T1000 (cell line): Measurements from ENCODE around the gene EHD1.
A peak's percentile ranks its signal among the peaks of the same experiment; 100 is the strongest.

ENCODE experiments used
- DNase-seq: peaks from one replicate; lab custom pipeline; 2025; ENCODE audit warnings: mixed read lengths; lab: John Stamatoyannopoulos, UW

The EHD1 gene

DNA sequence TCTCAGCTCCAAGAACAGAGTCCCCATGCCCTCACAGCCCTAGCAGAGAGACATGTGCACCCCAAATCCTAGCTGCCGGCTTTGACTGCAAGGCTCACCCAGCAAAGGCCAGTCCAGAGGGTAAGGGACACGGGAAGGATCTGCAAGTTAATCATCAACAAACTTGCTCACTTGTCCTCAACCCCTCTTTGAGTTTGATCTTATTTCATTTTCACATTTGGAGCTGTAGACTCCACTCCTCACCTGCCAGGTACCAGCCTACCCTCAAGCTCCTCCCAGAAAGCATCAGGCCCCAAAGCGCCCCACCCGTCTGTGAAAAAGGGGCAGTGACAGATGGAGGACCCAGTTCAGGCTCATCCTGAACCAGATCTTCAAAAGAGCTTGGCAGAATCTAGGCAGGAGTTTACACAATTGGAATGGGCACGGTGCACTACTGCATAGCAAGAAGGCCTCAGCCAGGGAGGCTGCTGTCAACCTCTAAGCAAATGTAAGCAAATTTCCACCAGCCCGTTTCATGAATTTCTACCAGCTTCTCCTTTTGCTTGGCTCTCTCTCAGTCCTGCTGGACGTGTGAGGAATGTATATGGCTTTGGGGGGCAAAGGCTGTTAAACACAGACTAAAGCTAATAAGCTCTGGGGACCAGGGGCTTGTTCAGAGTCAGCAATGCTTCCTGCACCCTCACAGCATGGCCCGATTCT, 5.5 kb downstream of the EHD1 start:
- no peak for DNase-seq

DNA sequence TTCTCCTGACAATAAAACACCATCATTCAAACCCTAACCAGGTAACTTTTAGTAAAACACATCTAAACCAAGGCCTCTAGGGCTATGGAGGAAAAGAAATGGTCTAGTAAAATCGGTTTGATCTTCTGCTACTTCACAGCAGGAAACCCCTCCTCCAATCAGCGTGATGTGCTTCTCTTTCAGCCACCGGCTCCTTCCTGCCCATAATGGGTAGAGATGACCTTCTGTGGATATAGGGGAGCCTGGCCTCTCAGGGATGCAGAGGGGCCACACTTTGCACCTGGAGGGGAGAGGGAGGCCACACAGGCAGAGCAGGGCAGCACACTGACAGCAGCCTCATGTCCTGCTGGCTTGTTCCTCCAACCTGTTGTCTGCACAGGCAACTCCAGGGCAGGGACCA, 6.9 kb downstream of the EHD1 start:
- no peak for DNase-seq

DNA sequence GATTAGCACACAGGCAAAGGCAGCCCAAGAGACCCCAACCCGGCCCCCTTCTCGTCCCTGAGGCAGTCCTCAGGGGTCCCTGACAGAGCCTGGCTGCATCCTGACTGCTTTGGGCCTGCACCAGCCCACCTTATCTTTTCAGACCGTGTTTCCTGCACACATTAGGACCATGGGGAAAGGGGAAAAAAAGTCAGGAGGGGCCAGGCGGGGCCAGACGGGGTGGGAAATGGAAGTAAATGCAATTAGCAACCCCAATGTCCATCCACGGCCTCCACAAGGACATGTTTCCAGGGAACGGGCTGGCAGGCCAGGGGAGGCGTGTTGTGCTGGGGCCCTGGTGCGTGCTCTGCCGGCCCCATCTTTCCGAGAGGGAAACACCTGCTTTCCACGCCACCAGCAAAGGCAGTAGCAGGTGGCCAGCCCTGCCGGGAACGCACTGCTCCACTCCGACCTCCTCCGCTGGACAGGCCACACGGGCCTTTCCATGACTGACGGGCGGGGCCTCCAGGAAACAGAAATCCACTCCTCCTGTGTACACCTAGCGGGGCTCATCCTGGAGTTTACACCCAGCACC, 7.4 kb downstream of the EHD1 start:
- no peak for DNase-seq

DNA sequence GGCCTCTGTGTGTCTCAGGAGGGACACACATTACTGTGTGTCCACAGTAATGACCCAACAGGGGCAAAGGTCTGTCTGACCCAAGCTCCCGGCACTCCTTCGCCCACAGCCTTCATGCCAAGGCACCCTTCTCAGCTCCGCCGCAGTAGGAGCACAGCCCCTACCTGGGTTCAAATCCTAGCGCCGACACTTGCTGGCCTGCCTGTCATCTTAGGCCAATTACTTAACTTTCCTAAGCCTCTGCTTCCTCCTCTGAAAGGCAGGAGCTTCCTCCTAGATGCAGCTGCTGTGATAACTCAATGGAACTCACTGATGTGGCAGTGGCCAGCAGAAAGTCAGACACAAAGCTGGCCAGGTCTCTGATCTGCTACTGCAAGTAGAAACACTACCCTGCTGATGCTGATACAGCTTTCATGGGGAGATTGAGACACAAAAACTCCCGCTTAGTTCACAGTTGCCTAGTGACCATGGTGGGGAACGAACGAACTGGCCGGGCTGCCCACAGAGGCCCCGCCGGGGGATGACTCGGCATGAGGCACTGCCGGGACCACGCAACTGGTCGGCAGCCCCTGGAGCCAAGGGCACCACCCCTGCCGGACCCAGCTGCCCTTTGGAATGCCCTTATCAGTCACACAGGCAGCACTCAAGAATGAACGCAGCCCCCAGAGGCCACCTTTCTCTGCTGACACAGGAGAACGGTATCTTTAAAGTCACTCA, 8.1 kb downstream of the EHD1 start:
- peak; percentile 56 for DNase-seq

DNA sequence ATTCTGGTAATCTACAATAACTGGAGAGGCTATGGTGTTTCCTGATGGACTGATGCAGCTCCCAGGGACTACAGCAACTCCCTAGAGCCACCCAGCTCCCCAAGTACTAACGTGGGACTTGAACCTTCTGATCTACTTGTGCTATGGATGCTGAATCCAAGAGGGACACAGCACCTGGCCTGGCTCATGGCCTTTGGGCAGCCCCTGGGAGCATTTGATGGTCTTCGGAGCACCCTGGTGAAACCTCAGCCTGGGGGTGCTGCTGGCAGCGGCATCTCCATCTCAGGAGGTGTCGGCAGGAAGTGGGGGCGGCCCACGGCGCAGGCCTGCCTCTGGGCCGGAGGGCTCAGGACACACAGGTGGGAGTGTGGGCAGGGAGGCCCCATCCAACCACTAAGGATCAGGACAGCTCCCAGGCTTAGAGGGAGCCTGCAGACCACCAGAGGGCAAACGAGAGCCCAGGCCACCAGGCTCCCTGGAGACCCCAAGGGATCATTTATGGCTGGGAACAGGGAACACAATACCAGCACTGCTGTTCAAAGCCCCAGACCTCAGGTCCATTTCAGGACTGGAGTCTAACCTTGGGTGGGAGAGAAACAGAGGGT, 8.7 kb downstream of the EHD1 start:
- DNase-seq, result no peak

DNA sequence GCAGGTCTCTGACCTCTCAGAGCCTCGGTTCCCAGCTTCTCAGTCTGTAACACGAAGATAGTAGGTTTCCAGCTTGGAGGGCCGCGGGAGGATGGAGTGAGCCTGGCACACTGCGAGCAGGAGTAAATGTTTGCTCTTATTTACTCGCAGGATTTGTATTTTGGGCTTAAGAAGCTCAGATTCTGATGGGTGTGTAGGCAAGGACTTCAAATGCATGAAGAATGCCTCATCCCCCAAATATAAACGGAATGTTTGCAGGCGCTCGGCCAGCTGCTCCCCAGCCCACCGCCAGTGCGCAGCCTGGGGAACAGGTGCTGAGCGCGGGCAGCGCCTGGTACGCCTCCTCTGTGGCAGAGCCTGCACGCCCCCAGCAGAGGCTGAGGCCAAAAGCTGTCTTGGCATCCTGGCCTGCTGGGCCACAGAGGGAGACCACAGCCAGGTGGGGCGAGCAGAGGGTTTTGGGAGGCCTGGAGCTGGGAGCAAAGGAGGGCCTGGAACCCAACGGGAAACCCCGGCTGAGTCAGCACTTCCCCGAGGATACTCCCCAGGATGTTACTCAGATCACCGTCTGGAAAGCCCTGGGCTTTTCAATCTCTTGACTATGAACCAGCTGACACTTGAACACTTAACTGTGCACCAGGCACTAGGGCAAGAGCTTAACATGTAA, 9.4 kb downstream of the EHD1 start:
- DNase-seq, result peak; percentile 73

DNA sequence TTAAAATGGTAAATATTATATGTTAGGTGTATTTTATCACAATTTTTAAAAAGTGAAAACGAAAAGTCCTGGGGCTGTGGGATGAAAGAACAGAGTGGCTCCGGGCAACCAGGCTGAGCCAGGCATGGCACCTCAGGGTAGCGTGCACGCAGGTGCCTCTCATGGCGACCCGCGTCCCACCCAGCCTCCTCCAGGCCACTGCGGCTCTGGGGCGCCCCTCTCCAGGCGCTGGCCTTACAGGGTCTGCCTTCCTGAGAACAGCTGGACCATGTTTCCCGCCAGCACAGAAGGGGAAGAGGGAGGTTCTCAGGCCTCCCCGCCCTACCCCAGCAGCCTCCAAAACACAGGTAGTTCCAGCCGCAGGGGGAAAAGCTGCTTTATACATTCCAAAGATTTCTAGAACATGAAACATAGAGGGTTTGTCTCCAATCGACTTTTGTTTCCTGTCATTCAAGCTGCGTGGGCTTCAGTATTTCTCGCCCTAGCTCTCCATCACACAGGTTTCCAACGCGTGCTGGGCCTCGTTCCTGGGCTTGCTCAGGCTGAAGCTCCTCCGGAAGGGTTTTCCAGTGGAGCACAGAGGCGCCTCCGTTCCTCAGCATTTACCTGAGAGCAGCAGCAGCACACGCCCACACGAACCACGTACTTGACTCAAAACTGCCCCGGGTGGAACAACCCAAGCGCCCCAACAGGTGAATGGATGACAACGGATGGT, 10.5 kb downstream of the EHD1 start:
- DNase-seq, result no peak

DNA sequence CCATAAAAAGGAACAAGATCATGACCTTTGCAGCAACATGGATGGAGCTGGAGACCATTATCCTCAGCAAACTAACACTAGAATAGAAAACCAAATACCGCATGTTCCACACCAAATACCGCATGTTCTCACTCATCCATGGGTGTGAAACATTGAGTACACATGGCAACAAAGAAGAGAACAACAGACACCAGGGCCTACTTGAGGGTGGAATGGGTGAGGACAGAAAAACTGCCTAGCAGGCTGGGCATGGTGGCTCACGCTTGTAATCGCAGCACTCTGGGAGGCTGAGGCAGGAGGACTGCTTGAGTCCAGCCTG, 12.3 kb downstream of the EHD1 start:
- DNase-seq, result no peak

DNA sequence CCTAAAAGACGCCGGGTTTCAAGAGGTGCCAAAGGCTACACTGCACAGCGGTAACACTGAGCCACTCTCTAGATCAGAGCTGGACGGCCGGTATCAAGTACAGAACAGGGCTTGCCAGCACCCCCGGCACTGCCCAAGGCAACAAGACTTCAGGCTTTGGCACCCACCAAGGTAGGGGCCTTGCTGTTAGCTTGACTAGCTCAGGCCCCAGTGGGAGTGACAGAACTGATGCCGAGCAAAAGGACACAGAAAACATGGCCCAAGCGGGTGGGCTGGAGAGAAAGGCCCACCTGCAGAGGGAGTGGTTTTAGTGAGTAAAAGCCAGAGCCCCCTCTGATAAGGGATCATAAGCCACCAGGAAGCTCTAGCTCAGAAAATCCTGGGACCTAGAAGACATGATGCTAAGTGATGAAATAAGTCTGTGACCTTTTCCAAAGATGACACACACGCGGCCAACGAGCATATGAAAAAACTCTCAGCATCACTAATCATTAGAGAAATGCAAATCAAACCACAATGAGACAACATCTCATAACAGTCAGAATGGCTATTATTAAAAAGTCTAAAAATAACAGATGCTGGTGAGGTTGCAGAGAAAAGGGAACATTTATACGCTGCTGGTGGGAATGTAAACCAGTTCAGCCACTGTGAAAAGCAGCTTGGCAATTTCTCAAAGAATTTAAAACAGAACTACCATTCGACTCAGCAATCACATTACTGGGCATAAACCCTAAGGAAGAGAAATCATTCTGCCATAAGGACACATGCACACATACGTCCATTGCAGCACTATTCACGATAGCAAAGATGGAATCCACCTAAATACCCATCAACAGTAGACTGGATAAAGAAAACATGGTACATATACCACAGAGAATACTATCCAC, 12.9 kb downstream of the EHD1 start:
- peak; percentile 43 for DNase-seq

DNA sequence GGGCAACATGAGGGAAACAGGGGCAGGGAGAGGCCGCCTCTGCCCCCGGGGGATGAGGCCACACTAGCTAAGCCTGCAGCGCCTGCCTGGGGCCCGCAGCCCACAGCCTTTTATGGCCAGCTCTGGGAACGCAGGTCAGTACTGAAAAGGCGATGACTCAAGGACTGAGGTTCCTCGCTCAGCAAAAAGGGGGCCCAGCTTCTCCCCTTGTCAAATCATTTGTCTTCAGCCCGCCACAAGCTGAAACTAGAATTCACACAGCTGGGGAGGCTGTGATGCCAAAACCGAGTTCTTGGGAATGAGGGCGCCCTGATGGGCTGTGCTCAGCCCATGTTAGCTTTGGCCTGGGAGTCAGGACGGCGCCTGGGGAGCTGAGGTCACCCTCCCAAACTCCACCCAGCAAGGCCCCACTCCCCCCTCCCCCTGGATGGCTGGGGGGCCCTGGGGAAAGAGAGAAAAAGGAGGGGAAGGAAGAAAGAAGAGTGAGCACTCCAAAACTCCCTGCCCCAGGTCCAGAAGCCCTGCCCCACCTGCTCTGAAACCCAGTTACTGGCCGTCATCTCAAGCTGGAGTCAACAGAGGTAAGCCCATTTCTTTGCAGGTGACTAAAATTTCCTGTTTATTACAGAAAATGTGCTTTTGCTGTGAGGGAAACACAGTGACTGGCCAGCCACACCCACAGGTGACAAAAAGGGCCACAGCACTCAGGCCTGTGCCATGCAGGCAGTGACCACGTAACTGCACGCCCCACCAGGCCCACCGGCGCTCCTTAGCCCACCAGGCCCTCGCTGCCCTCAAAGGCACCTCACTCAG, 13.7 kb downstream of the EHD1 start:
- peak; percentile 81 for DNase-seq

DNA sequence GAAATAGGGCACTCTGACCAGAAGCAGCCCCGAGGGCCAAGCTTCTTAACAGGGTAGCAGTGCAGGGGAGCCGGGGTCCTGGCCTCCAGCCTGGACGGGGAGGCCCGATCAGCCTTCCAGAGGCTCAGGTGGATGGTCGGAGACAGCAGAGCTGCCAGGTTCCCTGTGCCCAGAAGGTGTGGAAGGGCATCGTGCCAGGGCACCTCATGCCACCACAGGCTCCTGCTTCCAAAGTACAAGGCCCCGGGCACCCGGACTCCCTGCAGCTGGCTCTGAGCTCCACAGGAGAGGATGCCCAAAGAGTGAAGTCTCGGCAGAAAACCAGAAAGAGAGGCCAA, 14.3 kb downstream of the EHD1 start:
- DNase-seq, result no peak

DNA sequence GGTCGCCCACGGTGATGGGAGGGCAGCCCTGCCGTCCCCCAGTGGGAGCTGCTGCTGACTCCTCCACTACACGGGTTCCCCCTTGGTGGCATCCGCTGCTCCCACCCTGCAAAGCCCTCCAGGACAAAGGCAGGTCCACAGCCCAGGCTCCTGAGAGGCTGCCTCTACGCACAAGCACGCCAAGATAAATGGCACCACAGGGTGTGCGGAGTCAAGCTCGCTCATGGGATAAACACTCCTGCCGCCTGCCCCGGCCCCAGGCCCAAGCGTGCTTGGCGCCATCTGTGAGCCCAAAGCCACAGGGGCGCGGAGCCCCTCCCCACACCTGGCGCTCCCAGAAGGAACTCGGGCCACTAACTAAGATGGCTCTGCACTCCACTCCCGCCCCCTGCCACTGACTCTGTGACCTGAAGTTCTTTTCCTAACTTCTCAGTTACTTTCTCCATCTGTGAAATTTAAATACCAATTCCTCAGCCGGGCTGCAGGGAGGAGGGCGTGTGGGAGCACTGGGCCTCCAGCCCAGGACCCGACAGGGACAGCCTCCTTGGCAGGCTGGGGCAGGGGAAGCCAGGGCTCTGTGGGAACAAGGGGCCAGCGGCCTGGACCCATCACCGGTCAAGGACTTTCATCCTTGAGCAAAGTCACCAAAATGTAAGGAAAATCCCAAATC, 14.9 kb downstream of the EHD1 start:
- DNase-seq, result no peak

DNA sequence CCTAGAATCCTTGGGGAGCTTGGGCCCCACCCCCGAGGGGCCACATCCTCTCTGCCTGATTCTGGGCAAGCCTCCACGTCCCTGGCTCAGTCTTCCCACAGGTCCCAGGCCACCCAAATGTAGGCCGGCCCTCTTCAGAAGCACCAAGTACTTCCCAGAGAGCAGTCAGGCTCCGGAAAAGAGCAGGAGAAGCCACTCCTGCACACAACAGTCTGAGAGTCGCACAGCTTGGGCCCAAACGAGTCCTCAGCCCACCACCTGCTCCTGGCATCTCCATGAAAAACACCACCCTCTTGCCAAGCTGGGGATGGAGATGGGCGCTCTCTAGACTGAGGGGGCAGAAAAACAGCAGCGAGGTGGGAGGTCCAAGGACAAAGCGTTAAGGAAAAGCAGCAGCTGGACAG, 15.4 kb downstream of the EHD1 start:
- DNase-seq, result no peak

DNA sequence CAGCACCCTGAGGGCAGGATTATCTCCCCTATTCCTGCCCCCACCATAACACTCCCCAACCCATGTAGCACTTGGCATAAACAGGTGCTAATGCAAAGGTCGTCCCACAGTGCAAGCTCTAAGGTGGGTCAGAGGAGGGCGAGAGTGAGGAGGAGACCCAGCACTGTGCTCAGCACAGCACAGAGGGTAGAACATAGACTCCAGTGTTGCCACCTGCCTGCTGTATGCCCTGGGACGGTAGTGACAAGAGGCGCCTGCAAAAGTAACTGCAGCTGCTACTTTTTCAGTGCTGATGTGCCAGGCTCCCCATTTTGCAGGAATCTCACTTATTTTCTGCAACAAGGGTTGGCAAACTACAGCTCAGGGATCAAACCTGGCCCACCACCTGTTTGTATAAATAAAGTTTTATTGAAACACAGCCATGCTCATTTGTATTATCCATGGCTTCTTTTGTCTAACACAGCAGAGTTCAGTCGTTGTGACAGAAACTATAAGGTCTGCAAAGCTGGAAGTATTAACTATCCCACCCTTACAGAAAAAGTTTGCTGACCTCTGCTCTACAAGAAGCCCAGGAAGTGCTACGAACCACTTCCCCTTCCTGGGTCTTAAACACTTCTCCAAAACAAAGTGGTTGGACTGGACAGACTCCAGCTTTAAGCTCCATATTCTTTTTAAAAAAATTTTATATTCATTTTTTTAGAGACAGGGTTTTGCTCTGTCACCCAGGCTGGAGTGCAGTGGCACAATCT, 17.0 kb downstream of the EHD1 start:
- no peak for DNase-seq

DNA sequence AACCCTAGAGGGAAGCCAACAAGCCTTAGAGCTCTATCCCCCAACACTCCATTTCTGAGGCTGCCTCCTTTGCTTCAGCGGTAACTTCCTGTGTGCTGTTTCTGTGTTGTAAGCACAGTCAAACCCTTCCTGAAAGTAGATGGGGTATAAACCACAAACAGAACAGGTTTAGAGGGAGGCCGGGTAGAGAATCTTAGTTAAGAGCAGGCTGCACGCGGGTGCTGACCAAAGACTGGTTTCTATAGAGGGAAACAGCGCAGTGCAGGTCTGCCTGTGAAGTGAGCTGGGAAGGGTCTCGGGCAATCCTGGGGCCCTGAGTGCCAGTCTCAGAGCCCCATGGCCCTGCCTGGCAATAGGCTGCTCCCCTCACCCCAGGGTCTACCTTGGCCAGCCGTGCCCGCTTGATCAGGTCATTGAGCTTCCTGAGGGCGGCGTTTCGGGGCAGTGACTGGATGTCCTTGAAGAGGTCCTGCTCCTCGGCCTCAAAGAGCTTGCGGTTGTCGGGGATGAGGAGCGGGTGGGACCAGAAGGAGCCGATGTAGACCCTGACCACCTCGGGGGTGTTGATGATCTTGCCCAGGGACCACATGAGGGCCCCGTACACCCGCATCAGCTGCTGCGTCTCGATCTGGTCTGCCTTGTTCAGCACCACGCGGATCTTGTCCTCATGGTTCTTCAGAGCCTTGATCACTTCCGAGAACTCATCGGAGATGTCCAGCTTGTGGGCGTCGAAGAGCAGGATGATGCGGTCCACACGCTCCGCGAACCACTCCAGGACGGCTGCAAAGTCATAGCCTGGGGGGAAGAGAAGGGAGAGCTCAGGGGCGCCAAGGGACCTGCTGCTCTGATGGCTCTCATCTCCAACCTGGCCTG, 18.6 kb downstream of the EHD1 start:
- no peak for DNase-seq

DNA sequence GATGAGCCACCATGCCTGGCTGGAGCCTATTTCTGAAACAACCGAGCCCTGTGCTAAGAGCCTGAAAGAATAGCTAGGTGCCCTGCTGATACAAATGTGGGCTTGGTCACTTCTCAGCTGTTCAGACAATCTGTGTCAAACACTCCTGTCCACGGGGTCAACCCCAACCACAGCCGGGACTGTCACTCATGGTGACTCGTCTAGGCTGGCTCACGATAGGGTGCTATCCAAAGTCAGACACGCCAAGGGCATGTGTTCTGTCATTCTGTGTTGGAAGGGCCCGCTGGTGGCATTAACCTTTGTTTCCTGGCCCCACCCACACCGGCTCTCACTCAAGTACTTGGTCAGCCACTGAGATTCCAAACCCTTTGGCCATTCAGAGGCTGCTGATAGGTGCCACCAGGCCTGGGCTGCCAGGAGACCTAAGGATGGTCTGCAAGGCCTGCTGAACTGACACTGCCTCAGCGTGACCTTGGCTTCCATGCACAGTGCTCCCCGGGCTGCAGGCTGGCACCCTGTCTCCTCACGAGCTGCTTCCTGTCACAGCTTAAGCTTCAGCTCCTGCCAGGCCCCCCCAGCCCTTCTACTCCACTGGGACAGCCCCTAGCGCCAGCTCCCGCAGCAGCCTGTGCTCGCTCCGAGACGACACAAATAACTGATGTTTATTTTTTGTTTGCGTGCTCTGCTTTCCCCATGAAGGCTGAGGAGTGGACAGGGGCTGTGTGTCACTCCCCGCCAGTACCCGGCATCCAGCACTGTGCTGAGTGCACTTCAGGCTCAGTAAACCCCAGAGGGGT, 19.8 kb downstream of the EHD1 start:
- no peak for DNase-seq

DNA sequence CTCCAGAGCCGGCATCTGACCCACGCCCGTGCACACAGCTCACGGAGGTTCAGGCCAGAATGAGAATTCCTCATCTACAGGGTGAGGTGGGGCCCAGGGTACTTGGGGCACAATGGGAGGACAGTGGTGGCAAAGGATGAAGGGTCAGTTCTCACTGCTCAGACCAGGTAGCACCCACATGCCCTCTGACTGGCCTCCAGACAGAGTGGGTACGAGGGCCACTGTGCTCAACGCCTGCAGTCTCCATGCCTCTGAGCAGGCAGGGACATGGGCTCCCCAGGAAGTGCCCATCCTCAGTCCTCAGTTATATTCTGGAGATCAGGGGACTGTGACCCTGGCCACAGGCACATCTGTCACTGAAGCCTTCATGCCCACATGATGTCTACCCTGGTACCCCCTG, 20.9 kb downstream of the EHD1 start:
- no peak for DNase-seq
